K562 (cell line): ENCODE measurements around the gene HOXD9. TPM values are rescaled to one million over a fixed set of nuclear protein-coding genes. Genes with fewer than 3 reads are reported as not detected.

Experiments
- ARNT ChIP-seq, 2 experiments: fragments of 450-650 bp; IDR thresholded peaks; 2 replicates each; pipeline ENCODE4 v1.6.1; 2016; ENCODE audit warnings: mild to moderate bottlenecking in 1 of 2
- CGGBP1 ChIP-seq: fragments of 250-450 bp; sonication (Bioruptor Pico); IDR thresholded peaks from 2 replicates; pipeline ENCODE4 v1.9.0; 2021; ENCODE audit warnings: mild to moderate bottlenecking
- FOXP1 ChIP-seq: sonication (generic); formaldehyde crosslinking; IDR thresholded peaks from 2 replicates; pipeline ENCODE4 v1.8.0; 2022; ENCODE audit warnings: mild to moderate bottlenecking, missing genetic modification reagents
- GTF2F1 ChIP-seq: IDR thresholded peaks from 2 replicates; pipeline ENCODE4 v1.6.1; 2011; ENCODE audit warnings: low read depth, low read length, improper control_type of control experiment
- ID3 ChIP-seq, 2 experiments: fragments of 250-450 bp in 1 of 2; fragments of 450-650 bp in 1 of 2; sonication (Bioruptor Pico) in 1 of 2; IDR thresholded peaks; 2 replicates each; pipeline versions ENCODE4 v1.6.1 to v1.8.0; 2016 to 2021; ENCODE audit warnings: mild to moderate bottlenecking in 2 of 2, moderate library complexity in 2 of 2, missing compliant biosample characterization in 1 of 2, missing genetic modification characterization in 1 of 2
- LARP7 ChIP-seq: fragments of 450-650 bp; IDR thresholded peaks from 2 replicates; pipeline ENCODE4 v1.6.1; 2016
- MGA ChIP-seq: fragments of 450-650 bp; IDR thresholded peaks from 2 replicates; pipeline ENCODE4 v1.6.1; 2016; ENCODE audit warnings: mild to moderate bottlenecking, moderate library complexity
- NFIC ChIP-seq: fragments of 450-650 bp; IDR thresholded peaks from 2 replicates; pipeline ENCODE4 v1.6.1; 2017; ENCODE audit warnings: mild to moderate bottlenecking, inconsistent platforms
- RBBP5 ChIP-seq: fragments of 200-600 bp; sonication (generic); IDR thresholded peaks from 2 replicates; pipeline ENCODE4 v1.6.1; 2012; ENCODE audit warnings: borderline replicate concordance, mild to moderate bottlenecking, low read length, control low read depth, inconsistent platforms; ENCODE audit not compliant: insufficient read depth, poor library complexity, severe bottlenecking
- SAFB2 ChIP-seq: fragments of 200-400 bp; formaldehyde crosslinking; IDR thresholded peaks from 2 replicates; pipeline ENCODE4 v1.6.1; 2018; ENCODE audit warnings: borderline replicate concordance, low read length, low read depth, moderate library complexity; ENCODE audit not compliant: severe bottlenecking
- SMARCC2 ChIP-seq: fragments of 450-650 bp; IDR thresholded peaks from 2 replicates; pipeline ENCODE4 v1.6.1; 2017; ENCODE audit warnings: antibody characterized with exemption, moderate library complexity, mild to moderate bottlenecking, low read depth
- TBL1XR1 ChIP-seq, 2 experiments: IDR thresholded peaks; 2 replicates each; pipeline ENCODE4 v1.6.1; 2012; ENCODE audit warnings: improper control_type of control experiment in 2 of 2, low read length in 2 of 2, mild to moderate bottlenecking in 1 of 2
- ZNF12 ChIP-seq: sonication (generic); formaldehyde crosslinking; IDR thresholded peaks from 2 replicates; pipeline ENCODE4 v1.4.0; 2020; ENCODE audit warnings: mild to moderate bottlenecking, missing genetic modification reagents
- ZNF589 ChIP-seq: fragments of 200-800 bp; sonication (Bioruptor generic); IDR thresholded peaks from 2 replicates; pipeline ENCODE4 v1.6.1; 2016; ENCODE audit warnings: low read depth, missing genetic modification characterization, missing compliant biosample characterization
- ZNF79 ChIP-seq: fragments of 250-450 bp; sonication (Bioruptor Pico); IDR thresholded peaks from 2 replicates; pipeline ENCODE4 v1.4.0; 2020; ENCODE audit warnings: low read depth, mild to moderate bottlenecking, moderate library complexity
- polyA plus RNA-seq, 8 experiments: library from polyadenylated mRNA; depleted of rRNA in 4 of 8; stranded (reverse) in 5 of 8; unstranded in 3 of 8; fragments of >200 nt; fragmentation: Nextera tagmentation in 2 of 8; fragmentation: Illumina TruSeq in 1 of 8; extraction: Ambion mirVana in 2 of 8; extraction: Trizol in 1 of 8; gene quantifications; 2 replicates each; pipeline versions ENCODE4 v1.2.1 to v1.2.3, GENCODE V29; 2011 to 2014; ENCODE audit warnings: inconsistent platforms in 1 of 8, missing spikeins in 1 of 8
- total RNA-seq, 7 experiments: library from RNA; depleted of rRNA in 6 of 7; stranded (reverse); fragments of >200 nt in 6 of 7; fragmentation: Illumina TruSeq in 2 of 7; extraction: Trizol in 2 of 7; gene quantifications; 2 replicates each; pipeline versions ENCODE4 v1.2.1 to v1.2.3, GENCODE V29; 2011 to 2021; ENCODE audit warnings: low replicate concordance in 1 of 7

HOXD9 gene
- total and polyA plus RNA-seq, 9 of the 15 experiments (the other 6 are each of a cell fraction or from before 2014, with no cell fraction given): not detected

GRCh38 chr2:176140513-176141317 lies 18.2 kb downstream of the HOXD9 start (continued):
- TF ChIP-seq MGA (peak; percentile 83), NFIC (peak; percentile 69), FOXP1 (peak; percentile 68; the same call in 1 of the 2 replicates), LARP7 (no peak), ID3 (CRISPR knock-in tag; IDR thresholded peaks at IDR 0.05) (no peak), ID3 (tag; IDR thresholded peaks at IDR 0.05) (0 out of 2 replicates have a peak, but pooled peaks have one; percentile 47), ZNF589 (CRISPR knock-in tag) (no peak), RBBP5 (no peak), ZNF79 (CRISPR knock-in tag) (no peak), SMARCC2 (no peak), ARNT (IDR thresholded peaks at IDR 0.05) (no peak), TBL1XR1 (IDR thresholded peaks at IDR 0.05; ENCODE audit: low read length in 2 of 2) (no peak), CGGBP1 (CRISPR knock-in tag) (no peak), SAFB2 (no peak), GTF2F1 (no peak), ZNF12 (CRISPR knock-in tag) (0 out of 2 replicates have a peak, but pooled peaks have one; percentile 23)
